Astrocyte of the cerebellum (primary cell): ENCODE measurements around the gene LIG1.
"Not testable (repeated sequence)": the region's sequence is repeated elsewhere in the genome, so short reads cannot be mapped to it uniquely, and the experiment has no call there.

Source experiments
- DNase-seq: peaks from one replicate; pipeline ENCODE4 v3.0.0-alpha.2; 2011; ENCODE audit warnings: low read depth
- H3K4me3 ChIP-seq: 2 replicates; pipeline ENCODE4 v1.5.1; 2011; ENCODE audit warnings: mild to moderate bottlenecking, low read depth, low read length, moderate library complexity
- CTCF ChIP-seq: IDR thresholded peaks from 2 replicates; pipeline ENCODE4 v1.5.1; 2012; ENCODE audit warnings: low read length, low read depth, moderate library complexity, mild to moderate bottlenecking; ENCODE audit errors: missing control alignments
- in situ Hi-C: cut with HindIII; loops from 2 replicates; pipeline ENCODE4 v1.10.0; 2017; ENCODE audit warnings: low sequenced_read_pairs

LIG1 gene

DNA sequence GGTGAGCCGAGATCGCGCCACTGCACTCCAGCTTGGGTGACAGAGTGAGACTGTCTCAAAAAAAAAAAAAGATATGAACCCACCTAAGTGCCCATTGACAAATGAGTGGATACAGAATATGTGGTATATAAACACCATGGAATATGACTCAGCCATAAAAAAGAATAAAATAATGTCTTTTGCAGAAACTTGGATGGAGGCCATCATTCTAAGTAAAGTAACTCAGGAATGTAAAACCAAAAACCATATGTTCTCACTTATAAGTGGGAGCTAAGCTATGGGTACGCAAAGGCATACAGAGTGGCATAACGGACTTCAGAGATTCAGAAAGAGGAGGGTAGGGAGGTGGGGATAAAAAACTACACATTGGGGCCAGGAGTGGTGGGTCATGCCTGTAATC, 89.0 kb downstream of the LIG1 start:
- DNase-seq = no peak
- in situ Hi-C loops = no loop called here
- no peak overlapping the region for H3K4me3 ChIP-seq
- TF ChIP-seq CTCF = no peak

- H3K4me3 ChIP-seq, in situ Hi-C loops, DNase-seq: not testable (repeated sequence)
Observed at GRCh38 chr19:48070177-48070769, 99.9 kb downstream of the LIG1 start.

GRCh38 chr19:48069435-48069834, 100.7 kb downstream of the LIG1 start:
- no peak overlapping the region for H3K4me3 ChIP-seq
- no peak for DNase-seq
- TF ChIP-seq CTCF = no peak
- in situ Hi-C loops = no loop called here
